Osteoblast (primary cell): ENCODE results near the gene STK32B. TPM values are rescaled to one million over a fixed set of nuclear protein-coding genes. Genes with fewer than 3 reads are reported as not detected.

Experiments used
- DNase-seq: peaks from one replicate; pipeline ENCODE4 v3.0.0; 2011; ENCODE audit warnings: low spot score, mixed read lengths; ENCODE audit not compliant: insufficient read length; ENCODE audit errors: missing footprints
- H2AFZ ChIP-seq: 2 replicates; pipeline ENCODE4 v1.6.0; 2011; ENCODE audit warnings: mild to moderate bottlenecking, low read length
- H3K27ac ChIP-seq: 2 replicates; pipeline ENCODE4 v1.5.1; 2011; ENCODE audit warnings: mild to moderate bottlenecking, low read depth, low read length, moderate library complexity
- H3K27me3 ChIP-seq: 2 replicates; pipeline ENCODE4 v1.6.0; 2012; ENCODE audit warnings: mild to moderate bottlenecking, control low read depth, inconsistent platforms, low read length, moderate library complexity; ENCODE audit not compliant: insufficient read depth
- H3K36me3 ChIP-seq: 2 replicates; pipeline ENCODE4 v1.5.1; 2011; ENCODE audit warnings: mild to moderate bottlenecking, low read length, control low read depth, moderate library complexity; ENCODE audit not compliant: insufficient read depth
- H3K4me1 ChIP-seq: 2 replicates; pipeline ENCODE4 v1.5.1; 2011; ENCODE audit warnings: mild to moderate bottlenecking, low read length, control low read depth, moderate library complexity; ENCODE audit not compliant: insufficient read depth
- H3K4me2 ChIP-seq: 2 replicates; pipeline ENCODE4 v1.6.0; 2011; ENCODE audit warnings: mild to moderate bottlenecking, low read length; ENCODE audit not compliant: insufficient read depth
- H3K4me3 ChIP-seq: fragments of 200-600 bp; sonication (generic); 3 replicates; pipeline ENCODE4 v1.5.1; 2012; ENCODE audit warnings: mild to moderate bottlenecking, low read length, inconsistent platforms; ENCODE audit not compliant: insufficient read depth
- H3K79me2 ChIP-seq: 2 replicates; pipeline ENCODE4 v1.6.0; 2012; ENCODE audit warnings: mild to moderate bottlenecking, low read length, control low read depth, inconsistent platforms; ENCODE audit not compliant: insufficient read depth
- H3K9me3 ChIP-seq: 2 replicates; pipeline ENCODE4 v1.5.1; 2011; ENCODE audit warnings: low read depth, low read length, control low read depth
- H4K20me1 ChIP-seq: 2 replicates; pipeline ENCODE4 v1.6.0; 2012; ENCODE audit warnings: mild to moderate bottlenecking, low read length, control low read depth; ENCODE audit not compliant: insufficient read depth
- total RNA-seq: library from RNA; depleted of rRNA; stranded (reverse); fragments of >200 nt; gene quantifications from 2 replicates; pipeline ENCODE4 v1.2.3, GENCODE V29; 2012
- TF ChIP-seq, protein P1 (sequence below): IDR thresholded peaks from 2 replicates; pipeline ENCODE4 v1.5.1; 2011; ENCODE audit warnings: mild to moderate bottlenecking, low read depth, low read length, moderate library complexity; ENCODE audit errors: extremely low read depth

The STK32B gene
- total RNA-seq, 1 donor, result 1.1 TPM

DNA sequence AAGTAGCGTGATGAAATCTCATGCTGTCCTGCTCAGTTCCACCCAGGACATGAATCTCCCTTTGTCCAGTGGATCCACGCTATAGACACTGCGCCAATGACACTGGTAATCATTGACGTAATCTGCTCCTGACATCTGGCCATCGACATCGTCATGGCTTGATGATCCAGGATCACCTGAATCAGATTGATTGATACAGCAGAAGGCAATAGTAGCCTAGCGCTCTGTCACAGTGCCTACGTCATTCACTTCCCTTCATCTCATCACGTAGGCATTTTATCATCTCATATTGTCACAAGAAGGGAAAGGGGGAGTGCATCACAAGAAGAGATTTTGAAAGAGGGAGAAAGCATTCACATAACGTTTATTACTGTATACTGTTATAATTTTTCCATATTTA is 68.8 kb downstream of the STK32B start:
- H3K27me3 ChIP-seq, result no peaks in the 10 kb centered on the region
- TF ChIP-seq, protein P1, sequence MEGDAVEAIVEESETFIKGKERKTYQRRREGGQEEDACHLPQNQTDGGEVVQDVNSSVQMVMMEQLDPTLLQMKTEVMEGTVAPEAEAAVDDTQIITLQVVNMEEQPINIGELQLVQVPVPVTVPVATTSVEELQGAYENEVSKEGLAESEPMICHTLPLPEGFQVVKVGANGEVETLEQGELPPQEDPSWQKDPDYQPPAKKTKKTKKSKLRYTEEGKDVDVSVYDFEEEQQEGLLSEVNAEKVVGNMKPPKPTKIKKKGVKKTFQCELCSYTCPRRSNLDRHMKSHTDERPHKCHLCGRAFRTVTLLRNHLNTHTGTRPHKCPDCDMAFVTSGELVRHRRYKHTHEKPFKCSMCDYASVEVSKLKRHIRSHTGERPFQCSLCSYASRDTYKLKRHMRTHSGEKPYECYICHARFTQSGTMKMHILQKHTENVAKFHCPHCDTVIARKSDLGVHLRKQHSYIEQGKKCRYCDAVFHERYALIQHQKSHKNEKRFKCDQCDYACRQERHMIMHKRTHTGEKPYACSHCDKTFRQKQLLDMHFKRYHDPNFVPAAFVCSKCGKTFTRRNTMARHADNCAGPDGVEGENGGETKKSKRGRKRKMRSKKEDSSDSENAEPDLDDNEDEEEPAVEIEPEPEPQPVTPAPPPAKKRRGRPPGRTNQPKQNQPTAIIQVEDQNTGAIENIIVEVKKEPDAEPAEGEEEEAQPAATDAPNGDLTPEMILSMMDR, result no peak
- H3K4me3 ChIP-seq, result no peak overlapping the region
- H2AFZ ChIP-seq, result no peak overlapping the region
- H3K79me2 ChIP-seq, result no peaks in the 10 kb centered on the region
- no peak overlapping the region for H3K4me2 ChIP-seq
- H3K9me3 ChIP-seq, result no peaks in the 10 kb centered on the region
- H3K27ac ChIP-seq, result no peak overlapping the region
- H4K20me1 ChIP-seq, result no peaks in the 10 kb centered on the region
- H3K4me1 ChIP-seq, result no peaks in the 10 kb centered on the region
- no peaks in the 10 kb centered on the region for H3K36me3 ChIP-seq
- no peak for DNase-seq

DNA sequence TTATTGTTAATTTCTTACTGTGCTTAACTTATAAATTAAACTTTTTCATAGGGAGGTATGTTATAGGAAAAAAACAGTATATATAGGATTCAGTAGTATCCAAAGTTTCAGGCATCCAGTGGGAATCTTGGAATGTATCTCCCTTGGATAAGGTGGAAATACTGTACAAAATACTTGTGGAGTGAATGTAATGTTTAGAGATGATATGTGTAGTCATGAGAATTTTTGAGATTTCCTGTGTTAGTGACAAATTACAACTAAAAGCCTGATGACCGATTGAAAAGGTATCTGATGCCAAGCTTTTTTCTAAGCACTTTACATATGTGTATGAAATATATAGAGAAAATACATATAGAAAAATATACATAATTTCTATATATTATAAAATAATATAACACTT is 69.2 kb downstream of the STK32B start:
- H3K27me3 ChIP-seq, result no peaks in the 10 kb centered on the region
- H3K79me2 ChIP-seq, result no peaks in the 10 kb centered on the region
- H3K9me3 ChIP-seq, result no peaks in the 10 kb centered on the region
- TF ChIP-seq, protein P1, result no peak
- no peak for DNase-seq
- H4K20me1 ChIP-seq, result no peaks in the 10 kb centered on the region
- no peak overlapping the region for H3K27ac ChIP-seq
- H3K4me2 ChIP-seq, result no peak overlapping the region
- no peaks in the 10 kb centered on the region for H3K4me1 ChIP-seq
- H2AFZ ChIP-seq, result no peak overlapping the region
- H3K36me3 ChIP-seq, result no peaks in the 10 kb centered on the region
- H3K4me3 ChIP-seq, result no peak overlapping the region

DNA sequence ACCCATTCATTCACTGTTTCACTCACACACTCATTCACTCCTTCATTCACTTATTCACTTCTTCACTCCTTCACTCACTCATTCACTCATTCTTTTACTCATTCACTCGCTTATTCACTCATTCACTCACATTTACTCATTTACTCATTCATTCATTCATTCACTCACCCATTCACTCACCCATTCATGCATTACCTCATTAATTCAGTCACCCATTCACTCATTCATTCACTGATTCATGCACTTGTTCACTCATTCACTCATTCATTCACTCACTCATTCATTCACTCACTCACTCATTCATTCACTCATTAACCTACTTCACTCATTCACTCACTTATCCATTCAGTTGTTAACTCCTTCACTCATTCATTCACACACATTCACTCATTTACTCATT is 70.8 kb downstream of the STK32B start:
- no peaks in the 10 kb centered on the region for H3K9me3 ChIP-seq
- H4K20me1 ChIP-seq, result no peaks in the 10 kb centered on the region
- H3K27me3 ChIP-seq, result no peaks in the 10 kb centered on the region
- no peak for DNase-seq
- no peaks in the 10 kb centered on the region for H3K36me3 ChIP-seq
- H3K4me3 ChIP-seq, result no peak overlapping the region
- no peak overlapping the region for H3K4me2 ChIP-seq
- TF ChIP-seq, protein P1, result no peak
- H3K4me1 ChIP-seq, result no peaks in the 10 kb centered on the region
- no peak overlapping the region for H2AFZ ChIP-seq
- no peaks in the 10 kb centered on the region for H3K79me2 ChIP-seq
- H3K27ac ChIP-seq, result no peak overlapping the region

DNA sequence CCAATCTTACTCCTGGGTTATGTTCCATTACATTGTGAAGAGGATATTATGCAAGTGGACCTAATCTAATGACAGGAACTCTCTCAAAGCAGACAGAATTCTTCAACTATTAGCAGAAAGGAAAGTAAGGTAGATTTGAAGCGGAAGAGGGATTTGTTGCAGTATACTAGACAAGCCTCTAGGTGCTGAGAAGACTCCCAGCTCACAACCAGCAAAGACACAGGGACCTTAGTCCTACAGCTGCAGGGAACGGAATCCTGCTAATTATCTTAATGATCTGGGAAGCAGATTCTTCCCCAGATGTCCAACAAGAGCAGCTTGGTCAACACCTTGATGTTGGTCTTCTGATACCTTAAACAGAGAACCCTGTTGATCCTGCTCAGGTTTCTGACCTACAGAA is 73.6 kb downstream of the STK32B start:
- no peaks in the 10 kb centered on the region for H3K79me2 ChIP-seq
- H3K36me3 ChIP-seq, result no peaks in the 10 kb centered on the region
- H3K9me3 ChIP-seq, result no peaks in the 10 kb centered on the region
- DNase-seq, result no peak
- no peaks in the 10 kb centered on the region for H3K4me1 ChIP-seq
- no peaks in the 10 kb centered on the region for H3K27me3 ChIP-seq
- H3K27ac ChIP-seq, result no peak overlapping the region
- H4K20me1 ChIP-seq, result no peaks in the 10 kb centered on the region
- H3K4me2 ChIP-seq, result no peak overlapping the region
- no peak overlapping the region for H2AFZ ChIP-seq
- H3K4me3 ChIP-seq, result no peak overlapping the region
- TF ChIP-seq, protein P1, result no peak
